GM12873 (cell line): ENCODE measurements around the gene GALNT1.

ENCODE experiments used
- CTCF ChIP-seq: IDR thresholded peaks from 2 replicates; pipeline ENCODE4 v1.5.1; 2012; ENCODE audit warnings: low read depth, mild to moderate bottlenecking, moderate library complexity, low read length, control low read depth; ENCODE audit not compliant: insufficient read depth; ENCODE audit errors: missing control alignments

The GALNT1 gene

DNA sequence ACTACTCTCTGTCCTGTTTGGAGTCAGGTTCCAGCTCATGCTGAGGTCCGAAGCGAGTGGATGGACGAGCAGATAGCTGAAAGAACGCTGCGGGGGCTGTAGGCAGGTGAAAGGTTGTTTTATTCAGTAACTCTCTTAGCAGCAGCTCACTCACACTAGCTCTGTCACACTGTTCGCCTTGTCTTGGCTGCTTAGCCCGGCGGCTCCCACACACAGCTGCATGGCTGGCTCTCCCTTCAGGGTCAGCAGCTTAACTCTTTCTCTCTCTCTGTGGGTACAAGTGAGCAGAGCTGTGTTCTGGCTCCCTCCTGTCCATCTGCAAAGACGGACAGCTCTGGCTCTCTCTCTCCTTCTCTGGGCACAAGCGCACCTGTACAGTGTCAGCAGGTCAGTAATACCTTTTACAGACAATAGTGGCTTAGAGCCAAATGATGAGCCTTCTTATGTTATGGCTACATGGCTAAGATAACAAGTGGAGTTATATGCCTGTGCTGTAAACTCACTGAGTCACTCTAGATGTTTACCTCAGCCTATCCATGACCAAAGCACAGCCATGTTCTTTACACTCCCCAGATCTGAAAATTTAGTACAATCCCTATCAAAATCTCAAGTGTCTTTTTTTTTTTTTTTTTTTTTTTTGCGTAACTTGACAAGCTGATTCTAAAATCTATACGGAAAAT, 149.3 kb downstream of the GALNT1 start:
- TF ChIP-seq CTCF, result no peak

- TF ChIP-seq CTCF, result no peak
Observed at GRCh38 chr18:35731701-35732100, 150.2 kb downstream of the GALNT1 start.

GRCh38 chr18:35732162-35732561, 150.6 kb downstream of the GALNT1 start:
- TF ChIP-seq CTCF, result no peak

GRCh38 chr18:35732636-35733035, 151.1 kb downstream of the GALNT1 start:
- no peak for TF ChIP-seq CTCF

DNA sequence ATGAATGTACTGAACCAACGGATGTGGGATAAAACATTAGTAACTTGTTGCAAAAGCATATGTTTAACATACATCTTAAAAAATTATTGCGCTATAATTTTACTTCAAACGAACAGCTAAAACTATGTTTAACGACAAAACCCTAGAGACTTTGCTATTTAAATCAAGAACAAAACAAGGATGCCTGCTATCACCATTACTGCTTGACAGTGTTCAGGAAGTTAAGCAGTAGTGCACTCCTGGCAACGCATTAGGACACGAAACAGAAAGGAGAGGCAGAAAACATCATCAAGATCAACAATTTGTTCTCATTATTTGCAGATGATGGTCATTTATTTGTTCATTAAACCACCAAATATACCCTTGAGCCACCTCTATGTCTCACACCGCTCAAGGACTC, 151.9 kb downstream of the GALNT1 start:
- no peak for TF ChIP-seq CTCF

- TF ChIP-seq CTCF, result no peak
Observed at GRCh38 chr18:35736696-35737095, 155.2 kb downstream of the GALNT1 start.

- no peak for TF ChIP-seq CTCF
Observed at GRCh38 chr18:35739778-35740177, 158.2 kb downstream of the GALNT1 start.
